LNCaP clone FGC (cell line): ENCODE data around the gene GNPDA1.

Experiments used
- DNase-seq: peaks from one replicate; pipeline ENCODE4 v3.0.0-alpha.2; 2011; ENCODE audit warnings: low read depth
- H3K4me3 ChIP-seq: 2 replicates; pipeline ENCODE4 v1.5.1; 2011; ENCODE audit warnings: mild to moderate bottlenecking, low read depth, low read length, control low read depth
- TF ChIP-seq, protein P1 (sequence below): IDR thresholded peaks from 2 replicates; pipeline ENCODE4 v1.5.1; 2012; ENCODE audit warnings: mild to moderate bottlenecking; ENCODE audit not compliant: control insufficient read depth, insufficient read depth; ENCODE audit errors: extremely low read depth

Gene GNPDA1

GRCh38 chr5:142017832-142018427 lies 5.1 kb upstream of the GNPDA1 start:
- no peak for DNase-seq
- no peak overlapping the region for H3K4me3 ChIP-seq
- TF ChIP-seq, protein P1, sequence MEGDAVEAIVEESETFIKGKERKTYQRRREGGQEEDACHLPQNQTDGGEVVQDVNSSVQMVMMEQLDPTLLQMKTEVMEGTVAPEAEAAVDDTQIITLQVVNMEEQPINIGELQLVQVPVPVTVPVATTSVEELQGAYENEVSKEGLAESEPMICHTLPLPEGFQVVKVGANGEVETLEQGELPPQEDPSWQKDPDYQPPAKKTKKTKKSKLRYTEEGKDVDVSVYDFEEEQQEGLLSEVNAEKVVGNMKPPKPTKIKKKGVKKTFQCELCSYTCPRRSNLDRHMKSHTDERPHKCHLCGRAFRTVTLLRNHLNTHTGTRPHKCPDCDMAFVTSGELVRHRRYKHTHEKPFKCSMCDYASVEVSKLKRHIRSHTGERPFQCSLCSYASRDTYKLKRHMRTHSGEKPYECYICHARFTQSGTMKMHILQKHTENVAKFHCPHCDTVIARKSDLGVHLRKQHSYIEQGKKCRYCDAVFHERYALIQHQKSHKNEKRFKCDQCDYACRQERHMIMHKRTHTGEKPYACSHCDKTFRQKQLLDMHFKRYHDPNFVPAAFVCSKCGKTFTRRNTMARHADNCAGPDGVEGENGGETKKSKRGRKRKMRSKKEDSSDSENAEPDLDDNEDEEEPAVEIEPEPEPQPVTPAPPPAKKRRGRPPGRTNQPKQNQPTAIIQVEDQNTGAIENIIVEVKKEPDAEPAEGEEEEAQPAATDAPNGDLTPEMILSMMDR = no peak

DNA sequence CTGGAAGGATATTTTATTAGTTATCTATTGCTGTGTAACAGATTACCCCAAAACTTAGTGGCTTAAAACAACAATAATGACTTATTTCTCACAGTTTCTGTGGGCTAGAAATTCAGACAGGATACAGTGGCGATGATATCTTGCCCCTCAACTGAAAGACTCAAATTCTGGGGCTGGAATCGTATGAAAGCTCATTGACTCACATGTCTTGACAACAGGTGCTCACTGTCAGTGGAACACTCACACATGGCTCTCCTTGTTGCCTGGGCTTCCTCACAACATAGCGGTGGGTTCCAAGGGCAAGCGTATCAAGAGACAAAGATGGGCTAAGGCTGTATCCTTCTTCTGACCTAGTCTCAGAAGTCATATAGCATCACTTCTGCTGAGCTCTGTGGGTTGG lies 3.7 kb upstream of the GNPDA1 start:
- no peak for DNase-seq
- TF ChIP-seq, protein P1 = no peak
- no peak overlapping the region for H3K4me3 ChIP-seq

GRCh38 chr5:142015781-142016533 lies 3.1 kb upstream of the GNPDA1 start:
- TF ChIP-seq, protein P1 = no peak
- no peak overlapping the region for H3K4me3 ChIP-seq
- no peak for DNase-seq

GRCh38 chr5:142014911-142015584 lies 2.2 kb upstream of the GNPDA1 start:
- peak; percentile 14 for DNase-seq
- TF ChIP-seq, protein P1 = peak; percentile 51
- H3K4me3 ChIP-seq = no peak overlapping the region

- DNase-seq = peak; percentile 85
- peak overlapping the region; percentile 92; the same call in 1 of the 2 replicates for H3K4me3 ChIP-seq
- TF ChIP-seq, protein P1 = peak; percentile 81
These were observed 1.1 kb upstream of the GNPDA1 start for GRCh38 chr5:142013734-142014521.

DNA sequence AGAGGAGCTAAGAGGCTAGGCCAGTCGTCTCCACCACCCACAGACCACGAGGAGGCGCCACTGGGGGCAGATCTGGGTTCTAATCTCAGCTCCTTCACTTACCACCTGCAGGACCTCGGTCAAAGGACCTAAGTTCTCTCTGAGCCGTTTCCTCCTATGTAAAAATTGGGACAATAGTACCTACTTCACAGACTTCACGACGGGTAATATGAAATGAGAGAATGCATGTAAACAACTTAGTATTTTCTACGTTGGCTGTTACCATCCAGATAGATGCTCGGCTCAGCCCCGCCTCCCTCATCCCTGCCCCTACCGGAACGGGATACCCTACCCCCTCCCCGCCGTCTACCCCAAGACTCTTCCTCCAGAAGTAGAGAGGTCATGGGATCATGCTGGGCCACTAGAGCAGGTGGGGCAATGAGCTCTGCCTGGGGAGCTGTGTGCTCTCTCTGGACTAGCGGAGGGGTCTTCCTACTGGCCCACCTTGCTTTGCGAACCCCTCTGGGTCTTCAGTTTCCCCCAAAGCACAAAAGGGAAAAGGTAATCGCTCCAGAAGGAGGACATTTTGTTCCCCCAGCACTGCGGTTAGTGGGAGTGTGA lies 541 bp downstream of the GNPDA1 start:
- TF ChIP-seq, protein P1 = peak; percentile 50
- DNase-seq = no peak
- H3K4me3 ChIP-seq = peak overlapping the region; percentile 92
